ENCODE results near the gene ERGIC2.

- TF ChIP-seq CTCF (IDR thresholded peaks at IDR 0.05; ENCODE audit: insufficient read depth, low read length) (no peak), REST (IDR thresholded peaks at IDR 0.05; ENCODE audit: insufficient replicate concordance, low read depth) (no peak), GABPA (IDR thresholded peaks at IDR 0.05; ENCODE audit: low read depth) (no peak), SPI1 (IDR thresholded peaks at IDR 0.05; ENCODE audit: borderline replicate concordance, low read depth) (no peak; the same call in 1 of the 2 replicates), POLR2AphosphoS5 (IDR thresholded peaks at IDR 0.05; ENCODE audit: low read depth) (no peak)
Measured at GRCh38 chr12:29429999-29430715, 49.2 kb upstream of the ERGIC2 start.
